ENCODE data around the gene SPG7.

SPG7 gene

DNA sequence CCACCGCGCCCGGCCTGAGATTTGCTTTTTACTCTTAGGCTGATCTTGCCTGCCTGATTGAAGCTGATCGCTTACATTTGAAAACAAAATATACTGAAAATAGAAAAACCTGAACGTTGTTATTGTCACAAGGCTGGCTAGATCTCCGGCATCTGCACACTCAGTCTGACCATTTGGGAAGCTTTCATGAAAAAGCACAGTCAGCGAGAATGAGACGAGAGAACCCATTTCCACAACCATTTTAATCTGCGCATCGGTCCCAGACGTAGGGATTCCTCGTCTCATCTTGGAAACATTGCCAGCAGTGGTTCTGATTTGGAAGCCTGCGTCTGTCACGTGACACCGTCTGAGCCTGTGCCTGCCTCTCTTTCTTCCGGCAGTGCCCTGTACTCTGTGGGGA is 20.9 kb downstream of the SPG7 start:
- H4K20me1 ChIP-seq (ENCODE audit: insufficient read depth, low read length), result no peaks in the 10 kb centered on the region
- H3K9me2 ChIP-seq (replicated peaks; ENCODE audit: insufficient read depth, low read length), result no peaks in the 10 kb centered on the region
- H3K27me3 ChIP-seq (replicated peaks; ENCODE audit: insufficient read depth, low read length), result no peaks in the 10 kb centered on the region
- H3K27ac ChIP-seq (ENCODE audit: low read length), result no peak overlapping the region
- no peak for TF ChIP-seq EZH2phosphoT487 (IDR thresholded peaks at IDR 0.05; ENCODE audit: low read length)
- TF ChIP-seq, protein P1, sequence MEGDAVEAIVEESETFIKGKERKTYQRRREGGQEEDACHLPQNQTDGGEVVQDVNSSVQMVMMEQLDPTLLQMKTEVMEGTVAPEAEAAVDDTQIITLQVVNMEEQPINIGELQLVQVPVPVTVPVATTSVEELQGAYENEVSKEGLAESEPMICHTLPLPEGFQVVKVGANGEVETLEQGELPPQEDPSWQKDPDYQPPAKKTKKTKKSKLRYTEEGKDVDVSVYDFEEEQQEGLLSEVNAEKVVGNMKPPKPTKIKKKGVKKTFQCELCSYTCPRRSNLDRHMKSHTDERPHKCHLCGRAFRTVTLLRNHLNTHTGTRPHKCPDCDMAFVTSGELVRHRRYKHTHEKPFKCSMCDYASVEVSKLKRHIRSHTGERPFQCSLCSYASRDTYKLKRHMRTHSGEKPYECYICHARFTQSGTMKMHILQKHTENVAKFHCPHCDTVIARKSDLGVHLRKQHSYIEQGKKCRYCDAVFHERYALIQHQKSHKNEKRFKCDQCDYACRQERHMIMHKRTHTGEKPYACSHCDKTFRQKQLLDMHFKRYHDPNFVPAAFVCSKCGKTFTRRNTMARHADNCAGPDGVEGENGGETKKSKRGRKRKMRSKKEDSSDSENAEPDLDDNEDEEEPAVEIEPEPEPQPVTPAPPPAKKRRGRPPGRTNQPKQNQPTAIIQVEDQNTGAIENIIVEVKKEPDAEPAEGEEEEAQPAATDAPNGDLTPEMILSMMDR (IDR thresholded peaks at IDR 0.05; ENCODE audit: low read length), result no peak
- TF ChIP-seq EZH2 (optimal IDR thresholded peaks at IDR 0.05; ENCODE audit: low read depth, low read length), result no peak
- no peak for DNase-seq
- H3F3A ChIP-seq (ENCODE audit: insufficient read depth, low read length), result peaks cover 19% of the 10 kb centered on the region
- no peak overlapping the region for H3K4me2 ChIP-seq (ENCODE audit: low read depth, low read length)
- H3K9ac ChIP-seq (ENCODE audit: low read length), result no peak overlapping the region
- peaks cover 4% of the 10 kb centered on the region; the same call in 1 of the 2 replicates for H3K79me2 ChIP-seq (ENCODE audit: low read length)
- H3K4me3 ChIP-seq (ENCODE audit: low read length), result no peak overlapping the region
- peaks cover 19% of the 10 kb centered on the region for H3K4me1 ChIP-seq (ENCODE audit: low read length)
- no peaks in the 10 kb centered on the region for H3K36me3 ChIP-seq (replicated peaks; ENCODE audit: insufficient read depth, low read length)
- no peak overlapping the region for H2AFZ ChIP-seq (ENCODE audit: low read length)
- no peaks in the 10 kb centered on the region for H3K9me3 ChIP-seq (replicated peaks; ENCODE audit: insufficient read depth, low read length)

DNA sequence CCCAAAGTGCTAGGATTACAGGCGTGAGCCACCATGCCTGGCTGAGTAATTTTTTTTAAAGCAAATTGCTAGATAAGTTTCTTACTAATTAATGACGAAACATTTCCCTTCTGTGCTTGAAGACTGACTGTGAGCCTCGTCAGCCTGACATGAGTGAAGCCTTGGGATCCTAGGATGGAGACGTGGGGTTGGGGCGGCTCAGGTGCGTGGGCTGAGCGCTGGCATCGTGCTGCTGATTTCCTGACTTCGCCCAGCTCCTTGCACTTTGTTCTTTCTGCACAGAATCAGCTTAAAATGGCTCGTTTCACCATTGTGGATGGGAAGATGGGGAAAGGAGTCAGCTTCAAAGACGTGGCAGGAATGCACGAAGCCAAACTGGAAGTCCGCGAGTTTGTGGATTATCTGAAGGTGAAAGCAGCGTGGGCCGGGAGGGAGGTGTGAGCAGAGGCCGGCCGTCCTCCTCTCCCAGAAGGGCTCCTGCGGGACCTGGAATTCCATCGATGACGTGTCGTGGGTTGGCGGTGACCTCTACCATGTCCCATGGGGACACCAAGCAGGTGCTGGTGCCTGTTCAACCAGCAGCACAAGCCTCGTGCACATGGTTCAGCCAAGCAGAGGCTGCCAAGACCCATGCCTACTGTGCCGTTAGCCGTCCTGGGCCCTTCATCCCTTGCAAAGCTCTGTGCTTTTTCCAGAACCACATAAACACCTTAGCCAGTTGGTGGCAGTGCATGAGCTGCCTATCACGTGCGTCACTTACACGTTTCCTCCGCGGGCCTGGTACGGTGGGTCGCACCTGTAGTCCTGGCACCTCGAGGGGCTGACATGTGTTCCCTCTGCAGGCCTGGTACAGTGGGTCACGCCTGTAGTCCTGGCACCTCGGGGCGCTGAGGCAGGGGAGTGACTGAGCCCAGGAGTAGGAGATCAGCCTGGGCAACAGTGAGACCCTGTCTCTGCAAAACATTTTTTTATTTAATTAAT is 22.5 kb downstream of the SPG7 start:
- no peak for DNase-seq
- no peak overlapping the region for H3K27ac ChIP-seq (ENCODE audit: low read length)
- no peaks in the 10 kb centered on the region for H3K36me3 ChIP-seq (replicated peaks; ENCODE audit: insufficient read depth, low read length)
- no peak overlapping the region for H2AFZ ChIP-seq (ENCODE audit: low read length)
- no peaks in the 10 kb centered on the region for H3K27me3 ChIP-seq (replicated peaks; ENCODE audit: insufficient read depth, low read length)
- no peaks in the 10 kb centered on the region for H4K20me1 ChIP-seq (ENCODE audit: insufficient read depth, low read length)
- H3K4me1 ChIP-seq (ENCODE audit: low read length), result peaks cover 6% of the 10 kb centered on the region
- H3K4me2 ChIP-seq (ENCODE audit: low read depth, low read length), result no peak overlapping the region
- TF ChIP-seq EZH2 (optimal IDR thresholded peaks at IDR 0.05; ENCODE audit: low read depth, low read length) (no peak), EZH2phosphoT487 (IDR thresholded peaks at IDR 0.05; ENCODE audit: low read length) (no peak)
- TF ChIP-seq, protein P1 (IDR thresholded peaks at IDR 0.05; ENCODE audit: low read length), result no peak
- H3K4me3 ChIP-seq (ENCODE audit: low read length), result no peak overlapping the region
- no peak overlapping the region for H3K9ac ChIP-seq (ENCODE audit: low read length)
- H3K79me2 ChIP-seq (ENCODE audit: low read length), result 0 out of 2 replicates have a peak, but pooled peaks cover 3% of the 10 kb centered on the region
- H3K9me2 ChIP-seq (replicated peaks; ENCODE audit: insufficient read depth, low read length), result no peaks in the 10 kb centered on the region
- H3K9me3 ChIP-seq (replicated peaks; ENCODE audit: insufficient read depth, low read length), result no peaks in the 10 kb centered on the region
- peaks cover 5% of the 10 kb centered on the region for H3F3A ChIP-seq (ENCODE audit: insufficient read depth, low read length)

DNA sequence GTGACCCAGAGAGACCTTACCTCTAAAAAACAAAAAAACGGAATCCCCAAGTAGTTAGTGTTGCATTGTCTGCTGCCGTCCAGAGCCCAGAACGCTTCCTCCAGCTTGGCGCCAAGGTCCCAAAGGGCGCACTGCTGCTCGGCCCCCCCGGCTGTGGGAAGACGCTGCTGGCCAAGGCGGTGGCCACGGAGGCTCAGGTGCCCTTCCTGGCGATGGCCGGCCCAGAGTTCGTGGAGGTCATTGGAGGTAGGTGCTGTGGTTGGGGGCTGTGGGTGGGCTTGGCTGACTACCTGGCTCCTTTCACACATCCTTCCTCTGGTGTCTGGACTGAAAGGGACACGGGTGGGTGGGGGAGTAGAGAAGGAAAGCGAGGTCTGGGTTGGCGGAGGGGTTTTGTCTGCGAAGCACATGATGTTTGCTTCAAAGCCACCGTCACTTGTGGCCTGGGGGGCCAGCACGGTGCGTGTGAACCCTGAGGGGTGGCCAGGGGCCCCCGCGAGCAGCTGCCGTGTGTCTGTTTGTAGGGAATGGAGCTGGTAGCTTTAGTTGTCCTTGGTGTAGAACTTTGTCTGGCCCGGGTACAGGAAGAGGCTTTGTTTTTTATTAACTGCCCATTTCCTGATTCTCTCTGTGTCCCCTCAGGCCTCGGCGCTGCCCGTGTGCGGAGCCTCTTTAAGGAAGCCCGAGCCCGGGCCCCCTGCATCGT is 23.8 kb downstream of the SPG7 start:
- TF ChIP-seq, protein P1 (IDR thresholded peaks at IDR 0.05; ENCODE audit: low read length), result no peak
- TF ChIP-seq EZH2 (optimal IDR thresholded peaks at IDR 0.05; ENCODE audit: low read depth, low read length) (no peak), EZH2phosphoT487 (IDR thresholded peaks at IDR 0.05; ENCODE audit: low read length) (no peak)
- Histone ChIP-seq H3K27ac (ENCODE audit: low read length) (no peak overlapping the region), H3K27me3 (replicated peaks; ENCODE audit: insufficient read depth, low read length) (no peaks in the 10 kb centered on the region), H3F3A (ENCODE audit: insufficient read depth, low read length) (no peaks in the 10 kb centered on the region), H4K20me1 (ENCODE audit: insufficient read depth, low read length) (no peaks in the 10 kb centered on the region), H3K36me3 (replicated peaks; ENCODE audit: insufficient read depth, low read length) (no peaks in the 10 kb centered on the region), H3K9ac (ENCODE audit: low read length) (no peak overlapping the region), H3K9me2 (replicated peaks; ENCODE audit: insufficient read depth, low read length) (no peaks in the 10 kb centered on the region), H3K4me3 (ENCODE audit: low read length) (no peak overlapping the region), H2AFZ (ENCODE audit: low read length) (no peak overlapping the region), H3K9me3 (replicated peaks; ENCODE audit: insufficient read depth, low read length) (no peaks in the 10 kb centered on the region), H3K4me1 (ENCODE audit: low read length) (no peaks in the 10 kb centered on the region), H3K79me2 (ENCODE audit: low read length) (no peaks in the 10 kb centered on the region), H3K4me2 (ENCODE audit: low read depth, low read length) (no peak overlapping the region)
- DNase-seq, result no peak

Data from MM.1S (cell line).